ENCODE measurements around the gene GGACT. TPM values are rescaled to one million over a fixed set of nuclear protein-coding genes. Genes with fewer than 3 reads are reported as not detected.

Gene GGACT
- total RNA-seq, 6 donors from 2014 or later: 0.67 to 8.5 (median 5.7) TPM

GRCh38 chr13:100506600-100507422 is 81.8 kb downstream of the GGACT start:
- ATAC-seq (ENCODE audit: low FRiP score in 2 of 2) (no peak), DNase-seq (no peak)
- no peaks in the 10 kb centered on the region for H3K36me3 ChIP-seq
- no peaks in the 10 kb centered on the region for H3K27me3 ChIP-seq
- no peaks in the 10 kb centered on the region for H3K4me1 ChIP-seq
- H3K9me3 ChIP-seq: no peaks in the 10 kb centered on the region
- H3K4me3 ChIP-seq: no peak overlapping the region
- 64 to 66% methylated on average over 9 of the region's 9 CpGs for WGBS, 2 donors
- no peak overlapping the region for H3K27ac ChIP-seq
- TF ChIP-seq POLR2A (IDR thresholded peaks at IDR 0.05) (no peak), CTCF (IDR thresholded peaks at IDR 0.05) (no peak), EP300 (IDR thresholded peaks at IDR 0.05) (no peak), POLR2AphosphoS5 (IDR thresholded peaks at IDR 0.05) (no peak)

- DNase-seq (no peak), ATAC-seq (ENCODE audit: low FRiP score in 2 of 2) (no peak)
- 78% methylated on average over 14 to 15 of the region's 15 CpGs for WGBS, 2 donors
- Histone ChIP-seq H3K27me3 (no peaks in the 10 kb centered on the region), H3K9me3 (no peaks in the 10 kb centered on the region), H3K4me1 (no peaks in the 10 kb centered on the region), H3K4me3 (no peak overlapping the region), H3K27ac (no peak overlapping the region), H3K36me3 (no peaks in the 10 kb centered on the region)
- TF ChIP-seq POLR2A (IDR thresholded peaks at IDR 0.05): no peak
- no peak for TF ChIP-seq EP300 (IDR thresholded peaks at IDR 0.05)
- TF ChIP-seq CTCF (IDR thresholded peaks at IDR 0.05): no peak
- TF ChIP-seq POLR2AphosphoS5 (IDR thresholded peaks at IDR 0.05): no peak
Observed at GRCh38 chr13:100506154-100506553, 82.4 kb downstream of the GGACT start.

- Histone ChIP-seq H3K4me3 (no peak overlapping the region), H3K27ac (no peak overlapping the region), H3K27me3 (no peaks in the 10 kb centered on the region), H3K9me3 (no peaks in the 10 kb centered on the region), H3K4me1 (no peaks in the 10 kb centered on the region), H3K36me3 (no peaks in the 10 kb centered on the region)
- no peak for TF ChIP-seq POLR2A (IDR thresholded peaks at IDR 0.05)
- no peak for TF ChIP-seq POLR2AphosphoS5 (IDR thresholded peaks at IDR 0.05)
- TF ChIP-seq CTCF (IDR thresholded peaks at IDR 0.05): no peak
- no peak for TF ChIP-seq EP300 (IDR thresholded peaks at IDR 0.05)
- ATAC-seq (ENCODE audit: low FRiP score in 2 of 2) (no peak), DNase-seq (no peak)
- whole genome bisulfite sequencing, 2 donors: 92 to 97% methylated on average over 3 of the region's 3 CpGs
Observed at GRCh38 chr13:100503622-100504021, 85.0 kb downstream of the GGACT start.

- H3K27ac ChIP-seq: no peak overlapping the region
- H3K27me3 ChIP-seq: no peaks in the 10 kb centered on the region
- H3K36me3 ChIP-seq: no peaks in the 10 kb centered on the region
- no peaks in the 10 kb centered on the region for H3K9me3 ChIP-seq
- no peak overlapping the region for H3K4me3 ChIP-seq
- no peak for DNase-seq
- no peaks in the 10 kb centered on the region for H3K4me1 ChIP-seq
- WGBS, 2 donors: 63 to 64% methylated on average over 2 of the region's 2 CpGs
- TF ChIP-seq POLR2A (IDR thresholded peaks at IDR 0.05) (no peak), CTCF (IDR thresholded peaks at IDR 0.05) (no peak), EP300 (IDR thresholded peaks at IDR 0.05) (no peak), POLR2AphosphoS5 (IDR thresholded peaks at IDR 0.05) (no peak)
- ATAC-seq (ENCODE audit: low FRiP score in 2 of 2): no peak
Observed at GRCh38 chr13:100502446-100502845, 86.1 kb downstream of the GGACT start.

- H3K4me3 ChIP-seq: no peak overlapping the region
- no peaks in the 10 kb centered on the region for H3K27me3 ChIP-seq
- WGBS, 2 donors: 83 to 93% methylated on average over 1 of the region's 1 CpG
- H3K27ac ChIP-seq: no peak overlapping the region
- ATAC-seq (ENCODE audit: low FRiP score in 2 of 2): no peak
- TF ChIP-seq POLR2AphosphoS5 (IDR thresholded peaks at IDR 0.05) (no peak), EP300 (IDR thresholded peaks at IDR 0.05) (no peak), POLR2A (IDR thresholded peaks at IDR 0.05) (no peak), CTCF (IDR thresholded peaks at IDR 0.05) (no peak)
- no peaks in the 10 kb centered on the region for H3K4me1 ChIP-seq
- H3K9me3 ChIP-seq: no peaks in the 10 kb centered on the region
- DNase-seq: no peak
- H3K36me3 ChIP-seq: no peaks in the 10 kb centered on the region
Observed at GRCh38 chr13:100497389-100497788, 91.2 kb downstream of the GGACT start.
